HG02763 (cell line): ENCODE measurements around the gene CCDC85B.
"Not testable (repeated sequence)": the region's sequence is repeated elsewhere in the genome, so short reads cannot be mapped to it uniquely, and the experiment has no call there.

Source experiments
- ATAC-seq: cut with Tn5 transposase; IDR thresholded peaks from one replicate; pipeline ENCODE4 v1.9.1; 2021; ENCODE audit warnings: mild to moderate bottlenecking, moderate library complexity; ENCODE audit not compliant: unreplicated experiment

Gene CCDC85B

GRCh38 chr11:65890324-65891218, at the start of gene CCDC85B:
CCDC85B (plus strand) TSS chr11:65890673; CDS start chr11:65890784, 111 bp downstream.
- ATAC-seq, result peak; percentile 55

GRCh38 chr11:65842144-65842543, 48.3 kb upstream of the CCDC85B start:
- ATAC-seq, result no peak

- ATAC-seq, result no peak
Observed at GRCh38 chr11:65843811-65844210, 46.7 kb upstream of the CCDC85B start.

GRCh38 chr11:65844231-65844872, 46.1 kb upstream of the CCDC85B start:
- ATAC-seq, result no peak

GRCh38 chr11:65847746-65848145, 42.7 kb upstream of the CCDC85B start:
- no peak for ATAC-seq

GRCh38 chr11:65848693-65849092, 41.8 kb upstream of the CCDC85B start:
- ATAC-seq, result not testable (repeated sequence)

- ATAC-seq, result no peak
Observed at GRCh38 chr11:65849366-65849765, 41.1 kb upstream of the CCDC85B start.

GRCh38 chr11:65849771-65850216, 40.7 kb upstream of the CCDC85B start:
- ATAC-seq, result no peak

- no peak for ATAC-seq
Observed at GRCh38 chr11:65850217-65851082, 40.0 kb upstream of the CCDC85B start.

- no peak for ATAC-seq
Observed at GRCh38 chr11:65851083-65851579, 39.3 kb upstream of the CCDC85B start.

- ATAC-seq, result no peak
Observed at GRCh38 chr11:65851811-65852507, 38.5 kb upstream of the CCDC85B start.

GRCh38 chr11:65852508-65853245, 37.8 kb upstream of the CCDC85B start:
- no peak for ATAC-seq

- ATAC-seq, result no peak
Observed at GRCh38 chr11:65853246-65853979, 37.1 kb upstream of the CCDC85B start.

GRCh38 chr11:65854161-65854592, 36.3 kb upstream of the CCDC85B start:
- ATAC-seq, result no peak

GRCh38 chr11:65854852-65855837, 35.3 kb upstream of the CCDC85B start:
- ATAC-seq, result no peak

GRCh38 chr11:65855927-65856363, 34.5 kb upstream of the CCDC85B start:
- ATAC-seq, result no peak

GRCh38 chr11:65856689-65857499, 33.6 kb upstream of the CCDC85B start:
- ATAC-seq, result peak; percentile 22
